GM12878 (cell line): Measurements from ENCODE around the gene TNXB. TPM values are rescaled to one million over a fixed set of nuclear protein-coding genes. Genes with fewer than 3 reads are reported as not detected.

Experiments
- ASH2L ChIP-seq: fragments of 300-600, 200-600 bp; sonication (generic); IDR thresholded peaks from 2 replicates; pipeline ENCODE4 v1.6.1; 2017; ENCODE audit warnings: low read depth, mild to moderate bottlenecking, borderline replicate concordance
- BCL11A ChIP-seq: IDR thresholded peaks from 2 replicates; pipeline ENCODE4 v1.6.1; 2011; ENCODE audit warnings: low read depth, low read length
- CHD2 ChIP-seq: IDR thresholded peaks from 2 replicates; pipeline ENCODE4 v1.6.1; 2011; ENCODE audit warnings: low read depth, low read length, improper control_type of control experiment, borderline replicate concordance
- DPF2 ChIP-seq: fragments of 450-650 bp; IDR thresholded peaks from 2 replicates; pipeline ENCODE4 v1.6.1; 2017; ENCODE audit warnings: mild to moderate bottlenecking
- PML ChIP-seq: IDR thresholded peaks from 2 replicates; pipeline ENCODE4 v1.6.1; 2012; ENCODE audit warnings: low read length, inconsistent platforms
- SMARCA5 ChIP-seq: fragments of 450-650 bp; IDR thresholded peaks from 2 replicates; pipeline ENCODE4 v1.6.1; 2017; ENCODE audit warnings: mild to moderate bottlenecking
- SPI1 ChIP-seq: IDR thresholded peaks from 2 replicates; pipeline ENCODE4 v1.6.1; 2011; ENCODE audit warnings: low read depth, mild to moderate bottlenecking, low read length, moderate library complexity, borderline replicate concordance; ENCODE audit not compliant: insufficient read depth
- TAF1 ChIP-seq: IDR thresholded peaks from 2 replicates; pipeline ENCODE4 v1.6.1; 2011; ENCODE audit warnings: mild to moderate bottlenecking, low read depth, low read length, borderline replicate concordance
- polyA plus RNA-seq, 11 experiments: library from polyadenylated mRNA; depleted of rRNA in 4 of 11; unstranded in 6 of 11; stranded (reverse) in 5 of 11; fragments of >200 nt; fragmentation: Nextera tagmentation in 4 of 11; fragmentation: Illumina TruSeq in 1 of 11; extraction: Ambion mirVana in 4 of 11; extraction: Trizol in 1 of 11; gene quantifications; 1 replicate in 1 of 11; 2 replicates in 10 of 11; pipeline versions ENCODE4 v1.2.1 to v1.2.3, GENCODE V29; 2011 to 2016; ENCODE audit warnings: inconsistent platforms in 2 of 11, missing spikeins in 2 of 11, low read depth in 1 of 11
- total RNA-seq, 4 experiments: library from RNA; depleted of rRNA in 3 of 4; stranded (reverse); fragments of >200 nt in 3 of 4; fragmentation: Illumina TruSeq in 1 of 4; extraction: Trizol in 1 of 4; gene quantifications; 2 replicates each; pipeline versions ENCODE4 v1.2.1 to v1.2.3, GENCODE V29; 2013 to 2021
- TF ChIP-seq, protein P1 (sequence below): fragments of 450-650 bp; IDR thresholded peaks from 2 replicates; pipeline ENCODE4 v1.6.1; 2017; ENCODE audit warnings: mild to moderate bottlenecking
- TF ChIP-seq, protein P2 (sequence below): IDR thresholded peaks from 2 replicates; pipeline ENCODE4 v1.6.1; 2011; ENCODE audit warnings: mild to moderate bottlenecking, low read depth, low read length, moderate library complexity; ENCODE audit not compliant: insufficient replicate concordance
- TF ChIP-seq, protein P3 (sequence below): fragments of 150-350 bp; IDR thresholded peaks from 2 replicates; pipeline ENCODE4 v1.6.1; 2016; ENCODE audit warnings: low read depth, low read length

Gene TNXB
- total and polyA plus RNA-seq, 10 of the 15 experiments (the other 5 are each of a cell fraction or from before 2014, with no cell fraction given) = 0.03 to 2.5 (median 0.68) TPM; not detected in 2

DNA sequence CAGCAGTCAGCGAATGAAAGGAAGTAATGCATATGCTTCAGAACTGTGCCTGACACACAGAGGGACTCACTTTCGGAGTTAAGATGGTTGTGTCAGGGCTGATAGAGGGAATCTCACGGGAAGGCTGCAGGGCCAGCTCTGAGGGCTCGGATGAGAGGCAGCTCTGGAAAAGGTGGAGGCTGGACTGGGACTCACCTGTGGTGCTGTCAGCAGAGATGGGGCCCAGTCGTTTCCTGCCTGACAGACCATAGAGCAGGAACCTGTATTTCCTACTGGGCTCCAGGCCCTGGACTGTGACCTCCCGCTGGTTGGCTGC is 61.6 kb downstream of the TNXB start (continued):
- TF ChIP-seq, protein P1, sequence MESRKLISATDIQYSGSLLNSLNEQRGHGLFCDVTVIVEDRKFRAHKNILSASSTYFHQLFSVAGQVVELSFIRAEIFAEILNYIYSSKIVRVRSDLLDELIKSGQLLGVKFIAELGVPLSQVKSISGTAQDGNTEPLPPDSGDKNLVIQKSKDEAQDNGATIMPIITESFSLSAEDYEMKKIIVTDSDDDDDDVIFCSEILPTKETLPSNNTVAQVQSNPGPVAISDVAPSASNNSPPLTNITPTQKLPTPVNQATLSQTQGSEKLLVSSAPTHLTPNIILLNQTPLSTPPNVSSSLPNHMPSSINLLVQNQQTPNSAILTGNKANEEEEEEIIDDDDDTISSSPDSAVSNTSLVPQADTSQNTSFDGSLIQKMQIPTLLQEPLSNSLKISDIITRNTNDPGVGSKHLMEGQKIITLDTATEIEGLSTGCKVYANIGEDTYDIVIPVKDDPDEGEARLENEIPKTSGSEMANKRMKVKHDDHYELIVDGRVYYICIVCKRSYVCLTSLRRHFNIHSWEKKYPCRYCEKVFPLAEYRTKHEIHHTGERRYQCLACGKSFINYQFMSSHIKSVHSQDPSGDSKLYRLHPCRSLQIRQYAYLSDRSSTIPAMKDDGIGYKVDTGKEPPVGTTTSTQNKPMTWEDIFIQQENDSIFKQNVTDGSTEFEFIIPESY = no peak
- no peak for TF ChIP-seq TAF1
- TF ChIP-seq, protein P2, sequence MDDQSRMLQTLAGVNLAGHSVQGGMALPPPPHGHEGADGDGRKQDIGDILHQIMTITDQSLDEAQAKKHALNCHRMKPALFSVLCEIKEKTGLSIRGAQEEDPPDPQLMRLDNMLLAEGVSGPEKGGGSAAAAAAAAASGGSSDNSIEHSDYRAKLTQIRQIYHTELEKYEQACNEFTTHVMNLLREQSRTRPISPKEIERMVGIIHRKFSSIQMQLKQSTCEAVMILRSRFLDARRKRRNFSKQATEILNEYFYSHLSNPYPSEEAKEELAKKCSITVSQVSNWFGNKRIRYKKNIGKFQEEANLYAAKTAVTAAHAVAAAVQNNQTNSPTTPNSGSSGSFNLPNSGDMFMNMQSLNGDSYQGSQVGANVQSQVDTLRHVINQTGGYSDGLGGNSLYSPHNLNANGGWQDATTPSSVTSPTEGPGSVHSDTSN = no peak
- no peak for TF ChIP-seq CHD2
- no peak for TF ChIP-seq SPI1
- no peak for TF ChIP-seq DPF2
- TF ChIP-seq BCL11A = no peak
- TF ChIP-seq SMARCA5 = no peak
- TF ChIP-seq, protein P3, sequence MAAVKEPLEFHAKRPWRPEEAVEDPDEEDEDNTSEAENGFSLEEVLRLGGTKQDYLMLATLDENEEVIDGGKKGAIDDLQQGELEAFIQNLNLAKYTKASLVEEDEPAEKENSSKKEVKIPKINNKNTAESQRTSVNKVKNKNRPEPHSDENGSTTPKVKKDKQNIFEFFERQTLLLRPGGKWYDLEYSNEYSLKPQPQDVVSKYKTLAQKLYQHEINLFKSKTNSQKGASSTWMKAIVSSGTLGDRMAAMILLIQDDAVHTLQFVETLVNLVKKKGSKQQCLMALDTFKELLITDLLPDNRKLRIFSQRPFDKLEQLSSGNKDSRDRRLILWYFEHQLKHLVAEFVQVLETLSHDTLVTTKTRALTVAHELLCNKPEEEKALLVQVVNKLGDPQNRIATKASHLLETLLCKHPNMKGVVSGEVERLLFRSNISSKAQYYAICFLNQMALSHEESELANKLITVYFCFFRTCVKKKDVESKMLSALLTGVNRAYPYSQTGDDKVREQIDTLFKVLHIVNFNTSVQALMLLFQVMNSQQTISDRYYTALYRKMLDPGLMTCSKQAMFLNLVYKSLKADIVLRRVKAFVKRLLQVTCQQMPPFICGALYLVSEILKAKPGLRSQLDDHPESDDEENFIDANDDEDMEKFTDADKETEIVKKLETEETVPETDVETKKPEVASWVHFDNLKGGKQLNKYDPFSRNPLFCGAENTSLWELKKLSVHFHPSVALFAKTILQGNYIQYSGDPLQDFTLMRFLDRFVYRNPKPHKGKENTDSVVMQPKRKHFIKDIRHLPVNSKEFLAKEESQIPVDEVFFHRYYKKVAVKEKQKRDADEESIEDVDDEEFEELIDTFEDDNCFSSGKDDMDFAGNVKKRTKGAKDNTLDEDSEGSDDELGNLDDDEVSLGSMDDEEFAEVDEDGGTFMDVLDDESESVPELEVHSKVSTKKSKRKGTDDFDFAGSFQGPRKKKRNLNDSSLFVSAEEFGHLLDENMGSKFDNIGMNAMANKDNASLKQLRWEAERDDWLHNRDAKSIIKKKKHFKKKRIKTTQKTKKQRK = no peak
- no peak for TF ChIP-seq PML
- TF ChIP-seq ASH2L = no peak
- TF ChIP-seq, all 136 proteins: peak for 0
